ENCODE measurements around the gene ERC2. TPM values are rescaled to one million over a fixed set of nuclear protein-coding genes. Genes with fewer than 3 reads are reported as not detected.

The ERC2 gene
- polyA plus RNA-seq, 2 of the 4 experiments (the other 2 are of a cell fraction), result 0.16 TPM; not detected in 1

DNA sequence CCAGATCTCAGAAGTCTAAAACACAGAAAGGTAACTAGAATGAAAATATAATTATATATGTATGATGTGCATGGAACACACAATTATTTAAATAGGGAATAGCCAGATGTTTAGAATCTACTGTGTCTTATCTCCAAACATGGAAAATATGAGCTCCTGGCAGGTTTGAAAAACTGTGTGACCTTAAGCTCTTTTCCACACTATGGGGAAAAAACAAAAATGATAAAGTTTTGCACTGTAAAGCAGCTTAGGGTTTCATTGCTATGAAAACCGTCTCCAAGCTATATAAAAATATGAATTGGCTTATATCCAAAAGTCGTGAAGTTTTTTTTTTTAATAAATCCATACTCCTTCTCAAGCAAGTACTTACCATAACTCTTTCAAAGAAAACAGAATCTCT, 159.8 kb downstream of the ERC2 start:
- Histone ChIP-seq H3K4me2 (no peak overlapping the region), H3K4me3 (no peak overlapping the region), H3K4me1 (no peaks in the 10 kb centered on the region), H3K9me3 (no peaks in the 10 kb centered on the region), H3K27ac (no peak overlapping the region)
- CTCF ChIA-PET, result interaction anchor here (0.6 to 0.7 kb wide), 2 partner anchors 22 to 350 kb away, joined by 3 to 4 read pairs; no protein-coding TSS in a partner anchor
- 5% methylated on average over 2 of the region's 2 CpGs for WGBS (ENCODE audit: missing lambda C conversion rate)
- no peak for FAIRE-seq
- TF ChIP-seq JUN (IDR thresholded peaks at IDR 0.05), result no peak
- TF ChIP-seq RCOR1 (IDR thresholded peaks at IDR 0.05; ENCODE audit: low read depth, low read length), result no peak
- TF ChIP-seq KDM1A (IDR thresholded peaks at IDR 0.05; ENCODE audit: low read depth), result no peak
- TF ChIP-seq, protein P1, sequence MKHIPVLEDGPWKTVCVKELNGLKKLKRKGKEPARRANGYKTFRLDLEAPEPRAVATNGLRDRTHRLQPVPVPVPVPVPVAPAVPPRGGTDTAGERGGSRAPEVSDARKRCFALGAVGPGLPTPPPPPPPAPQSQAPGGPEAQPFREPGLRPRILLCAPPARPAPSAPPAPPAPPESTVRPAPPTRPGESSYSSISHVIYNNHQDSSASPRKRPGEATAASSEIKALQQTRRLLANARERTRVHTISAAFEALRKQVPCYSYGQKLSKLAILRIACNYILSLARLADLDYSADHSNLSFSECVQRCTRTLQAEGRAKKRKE (CRISPR knock-in tag; IDR thresholded peaks at IDR 0.05; ENCODE audit: low read depth), result no peak
- TF ChIP-seq, protein P2, sequence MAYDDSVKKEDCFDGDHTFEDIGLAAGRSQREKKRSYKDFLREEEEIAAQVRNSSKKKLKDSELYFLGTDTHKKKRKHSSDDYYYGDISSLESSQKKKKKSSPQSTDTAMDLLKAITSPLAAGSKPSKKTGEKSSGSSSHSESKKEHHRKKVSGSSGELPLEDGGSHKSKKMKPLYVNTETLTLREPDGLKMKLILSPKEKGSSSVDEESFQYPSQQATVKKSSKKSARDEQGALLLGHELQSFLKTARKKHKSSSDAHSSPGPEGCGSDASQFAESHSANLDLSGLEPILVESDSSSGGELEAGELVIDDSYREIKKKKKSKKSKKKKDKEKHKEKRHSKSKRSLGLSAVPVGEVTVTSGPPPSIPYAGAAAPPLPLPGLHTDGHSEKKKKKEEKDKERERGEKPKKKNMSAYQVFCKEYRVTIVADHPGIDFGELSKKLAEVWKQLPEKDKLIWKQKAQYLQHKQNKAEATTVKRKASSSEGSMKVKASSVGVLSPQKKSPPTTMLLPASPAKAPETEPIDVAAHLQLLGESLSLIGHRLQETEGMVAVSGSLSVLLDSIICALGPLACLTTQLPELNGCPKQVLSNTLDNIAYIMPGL (CRISPR knock-in tag; IDR thresholded peaks at IDR 0.05; ENCODE audit: borderline replicate concordance), result no peak
- TF ChIP-seq RFX5 (IDR thresholded peaks at IDR 0.05), result no peak
- TF ChIP-seq SMC3 (IDR thresholded peaks at IDR 0.05), result no peak
- TF ChIP-seq, protein P3, sequence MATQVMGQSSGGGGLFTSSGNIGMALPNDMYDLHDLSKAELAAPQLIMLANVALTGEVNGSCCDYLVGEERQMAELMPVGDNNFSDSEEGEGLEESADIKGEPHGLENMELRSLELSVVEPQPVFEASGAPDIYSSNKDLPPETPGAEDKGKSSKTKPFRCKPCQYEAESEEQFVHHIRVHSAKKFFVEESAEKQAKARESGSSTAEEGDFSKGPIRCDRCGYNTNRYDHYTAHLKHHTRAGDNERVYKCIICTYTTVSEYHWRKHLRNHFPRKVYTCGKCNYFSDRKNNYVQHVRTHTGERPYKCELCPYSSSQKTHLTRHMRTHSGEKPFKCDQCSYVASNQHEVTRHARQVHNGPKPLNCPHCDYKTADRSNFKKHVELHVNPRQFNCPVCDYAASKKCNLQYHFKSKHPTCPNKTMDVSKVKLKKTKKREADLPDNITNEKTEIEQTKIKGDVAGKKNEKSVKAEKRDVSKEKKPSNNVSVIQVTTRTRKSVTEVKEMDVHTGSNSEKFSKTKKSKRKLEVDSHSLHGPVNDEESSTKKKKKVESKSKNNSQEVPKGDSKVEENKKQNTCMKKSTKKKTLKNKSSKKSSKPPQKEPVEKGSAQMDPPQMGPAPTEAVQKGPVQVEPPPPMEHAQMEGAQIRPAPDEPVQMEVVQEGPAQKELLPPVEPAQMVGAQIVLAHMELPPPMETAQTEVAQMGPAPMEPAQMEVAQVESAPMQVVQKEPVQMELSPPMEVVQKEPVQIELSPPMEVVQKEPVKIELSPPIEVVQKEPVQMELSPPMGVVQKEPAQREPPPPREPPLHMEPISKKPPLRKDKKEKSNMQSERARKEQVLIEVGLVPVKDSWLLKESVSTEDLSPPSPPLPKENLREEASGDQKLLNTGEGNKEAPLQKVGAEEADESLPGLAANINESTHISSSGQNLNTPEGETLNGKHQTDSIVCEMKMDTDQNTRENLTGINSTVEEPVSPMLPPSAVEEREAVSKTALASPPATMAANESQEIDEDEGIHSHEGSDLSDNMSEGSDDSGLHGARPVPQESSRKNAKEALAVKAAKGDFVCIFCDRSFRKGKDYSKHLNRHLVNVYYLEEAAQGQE (IDR thresholded peaks at IDR 0.05), result no peak
- TF ChIP-seq, protein P4, sequence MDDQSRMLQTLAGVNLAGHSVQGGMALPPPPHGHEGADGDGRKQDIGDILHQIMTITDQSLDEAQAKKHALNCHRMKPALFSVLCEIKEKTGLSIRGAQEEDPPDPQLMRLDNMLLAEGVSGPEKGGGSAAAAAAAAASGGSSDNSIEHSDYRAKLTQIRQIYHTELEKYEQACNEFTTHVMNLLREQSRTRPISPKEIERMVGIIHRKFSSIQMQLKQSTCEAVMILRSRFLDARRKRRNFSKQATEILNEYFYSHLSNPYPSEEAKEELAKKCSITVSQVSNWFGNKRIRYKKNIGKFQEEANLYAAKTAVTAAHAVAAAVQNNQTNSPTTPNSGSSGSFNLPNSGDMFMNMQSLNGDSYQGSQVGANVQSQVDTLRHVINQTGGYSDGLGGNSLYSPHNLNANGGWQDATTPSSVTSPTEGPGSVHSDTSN (IDR thresholded peaks at IDR 0.05), result no peak
- TF ChIP-seq RNF2 (IDR thresholded peaks at IDR 0.05; ENCODE audit: borderline replicate concordance, low read depth), result no peak
- TF ChIP-seq POLR2AphosphoS2 (conservative IDR thresholded peaks at IDR 0.05; ENCODE audit: low read length), result no peak
- TF ChIP-seq CBX8 (IDR thresholded peaks at IDR 0.05), result no peak
- TF ChIP-seq NFE2L2 (conservative IDR thresholded peaks at IDR 0.05; ENCODE audit: low read length), result no peak
- no peak for DNase-seq (ENCODE audit: low read depth in 1 of 2, low spot score in 1 of 2)
- no peak for ATAC-seq
- POLR2A ChIA-PET, result no interaction called here

DNA sequence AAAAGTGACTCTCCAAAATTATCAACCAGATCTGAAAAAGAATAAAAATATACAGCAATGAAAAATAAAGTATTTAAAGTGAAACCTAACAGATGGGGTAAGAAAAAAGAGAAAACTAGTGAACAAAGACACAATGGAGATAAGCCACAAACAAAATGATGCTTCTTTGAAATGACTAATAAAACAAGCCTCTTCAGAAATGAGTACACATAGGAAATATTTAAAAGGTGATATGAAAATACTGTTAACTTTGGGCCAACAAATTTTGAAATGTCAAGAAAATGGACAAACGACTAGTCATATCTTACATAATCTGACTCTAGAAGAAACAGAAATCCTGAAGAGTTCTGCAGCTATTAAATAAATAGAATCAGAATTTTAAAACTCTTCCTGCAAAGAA, 164.2 kb downstream of the ERC2 start:
- ChIA-PET POLR2A (no interaction called here), CTCF (interaction anchor here (2.0 kb wide), 1 partner anchor 12 kb away, joined by 5 read pairs; no protein-coding TSS in a partner anchor)
- 0% methylated on average over 1 of the region's 1 CpG for WGBS (ENCODE audit: missing lambda C conversion rate)
- no peak overlapping the region for H3K4me3 ChIP-seq
- FAIRE-seq (no peak), ATAC-seq (no peak), DNase-seq (ENCODE audit: low read depth in 1 of 2, low spot score in 1 of 2) (no peak)
- H3K4me1 ChIP-seq, result no peaks in the 10 kb centered on the region
- H3K4me2 ChIP-seq, result no peak overlapping the region
- no peak overlapping the region for H3K27ac ChIP-seq
- H3K9me3 ChIP-seq, result no peaks in the 10 kb centered on the region
- TF ChIP-seq, protein P1 (CRISPR knock-in tag; IDR thresholded peaks at IDR 0.05; ENCODE audit: low read depth), result no peak
- TF ChIP-seq, protein P3 (IDR thresholded peaks at IDR 0.05), result no peak
- TF ChIP-seq, protein P5, sequence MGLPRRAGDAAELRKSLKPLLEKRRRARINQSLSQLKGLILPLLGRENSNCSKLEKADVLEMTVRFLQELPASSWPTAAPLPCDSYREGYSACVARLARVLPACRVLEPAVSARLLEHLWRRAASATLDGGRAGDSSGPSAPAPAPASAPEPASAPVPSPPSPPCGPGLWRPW (IDR thresholded peaks at IDR 0.05), result no peak
- TF ChIP-seq, protein P4 (IDR thresholded peaks at IDR 0.05), result no peak
- TF ChIP-seq FOSB (CRISPR knock-in tag; IDR thresholded peaks at IDR 0.05) (no peak), HOXA7 (CRISPR knock-in tag; IDR thresholded peaks at IDR 0.05) (no peak), POLR2A (IDR thresholded peaks at IDR 0.05; ENCODE audit: low read length) (no peak), EHMT2 (IDR thresholded peaks at IDR 0.05; ENCODE audit: low read depth) (no peak), HDAC2 (IDR thresholded peaks at IDR 0.05) (no peak), HOXB13 (CRISPR knock-in tag; IDR thresholded peaks at IDR 0.05; ENCODE audit: low read depth) (no peak), MAFK (IDR thresholded peaks at IDR 0.05; ENCODE audit: partially characterized antibody) (no peak)
- TF ChIP-seq, protein P6, sequence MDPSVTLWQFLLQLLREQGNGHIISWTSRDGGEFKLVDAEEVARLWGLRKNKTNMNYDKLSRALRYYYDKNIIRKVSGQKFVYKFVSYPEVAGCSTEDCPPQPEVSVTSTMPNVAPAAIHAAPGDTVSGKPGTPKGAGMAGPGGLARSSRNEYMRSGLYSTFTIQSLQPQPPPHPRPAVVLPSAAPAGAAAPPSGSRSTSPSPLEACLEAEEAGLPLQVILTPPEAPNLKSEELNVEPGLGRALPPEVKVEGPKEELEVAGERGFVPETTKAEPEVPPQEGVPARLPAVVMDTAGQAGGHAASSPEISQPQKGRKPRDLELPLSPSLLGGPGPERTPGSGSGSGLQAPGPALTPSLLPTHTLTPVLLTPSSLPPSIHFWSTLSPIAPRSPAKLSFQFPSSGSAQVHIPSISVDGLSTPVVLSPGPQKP (IDR thresholded peaks at IDR 0.05; ENCODE audit: low read depth, low read length), result no peak
